Calu3 (cell line): Measurements from ENCODE around the gene TFRC. TPM values are rescaled to one million over a fixed set of nuclear protein-coding genes. Genes with fewer than 3 reads are reported as not detected.

Experiments
- BruUV-seq: library from RNA; stranded (reverse); fragments of 400-500 nt; replicated peaks from 2 replicates; lab custom pipeline; 2021; lab: Mats Ljungman, UMichigan
- CTCF ChIA-PET: fragments of 300-600 bp; sonication (Branson Sonifier 250); formaldehyde crosslinking; loops from one replicate; lab custom pipeline; 2022; ENCODE audit warnings: antibody characterized with exemption; lab: Charles Lee
- DNase-seq: peaks from one replicate; pipeline ENCODE4 v3.0.0; 2022
- H3K27ac Mint-ChIP-seq: one replicate; pipeline ENCODE4 v1.8.0; 2022; ENCODE audit warnings: mixed read lengths; ENCODE audit not compliant: unreplicated experiment
- H3K27me3 Mint-ChIP-seq: one replicate; pipeline ENCODE4 v1.8.0; 2022; ENCODE audit warnings: mixed read lengths; ENCODE audit not compliant: unreplicated experiment
- H3K36me3 Mint-ChIP-seq: one replicate; pipeline ENCODE4 v1.8.0; 2022; ENCODE audit warnings: mild to moderate bottlenecking, moderate library complexity, mixed read lengths; ENCODE audit not compliant: insufficient read depth, unreplicated experiment
- H3K4me1 Mint-ChIP-seq: one replicate; pipeline ENCODE4 v1.8.0; 2022; ENCODE audit warnings: mild to moderate bottlenecking, low read depth, mixed read lengths; ENCODE audit not compliant: unreplicated experiment
- H3K4me3 Mint-ChIP-seq: one replicate; pipeline ENCODE4 v1.8.0; 2022; ENCODE audit warnings: mild to moderate bottlenecking, low read depth, moderate library complexity, mixed read lengths; ENCODE audit not compliant: unreplicated experiment
- H3K9me3 Mint-ChIP-seq: one replicate; pipeline ENCODE4 v1.8.0; 2022; ENCODE audit warnings: low read depth, mixed read lengths; ENCODE audit not compliant: unreplicated experiment
- intact Hi-C: fragments of 100-400 bp; cut with micrococcal nuclease; formaldehyde crosslinking; loops from one replicate; pipeline ENCODE4 v1.10.0; 2022; ENCODE audit not compliant: unreplicated experiment
- total RNA-seq: library from RNA; stranded (reverse); gene quantifications from 2 replicates; pipeline ENCODE4 v1.2.3, GENCODE V29; 2022
- TF ChIP-seq, protein P1 (sequence below): fragments of 200-600 bp; IDR thresholded peaks from one replicate; pipeline ENCODE4 v1.8.0; 2022; ENCODE audit warnings: antibody characterized with exemption; ENCODE audit not compliant: unreplicated experiment

TFRC gene
- total RNA-seq, 1 experiment from 2014 or later: 457 TPM

GRCh38 chr3:196053487-196053886 lies 28.4 kb downstream of the TFRC start:
- Mint-ChIP-seq H3K4me1 (no peaks in the 10 kb centered on the region), H3K27ac (no peak overlapping the region), H3K27me3 (no peaks in the 10 kb centered on the region), H3K9me3 (no peaks in the 10 kb centered on the region), H3K36me3 (peaks cover 73% of the 10 kb centered on the region), H3K4me3 (no peak overlapping the region)
- DNase-seq: no peak
- no TSS peak for BruUV-seq
- intact Hi-C loops: no loop called here
- TF ChIP-seq, protein P1, sequence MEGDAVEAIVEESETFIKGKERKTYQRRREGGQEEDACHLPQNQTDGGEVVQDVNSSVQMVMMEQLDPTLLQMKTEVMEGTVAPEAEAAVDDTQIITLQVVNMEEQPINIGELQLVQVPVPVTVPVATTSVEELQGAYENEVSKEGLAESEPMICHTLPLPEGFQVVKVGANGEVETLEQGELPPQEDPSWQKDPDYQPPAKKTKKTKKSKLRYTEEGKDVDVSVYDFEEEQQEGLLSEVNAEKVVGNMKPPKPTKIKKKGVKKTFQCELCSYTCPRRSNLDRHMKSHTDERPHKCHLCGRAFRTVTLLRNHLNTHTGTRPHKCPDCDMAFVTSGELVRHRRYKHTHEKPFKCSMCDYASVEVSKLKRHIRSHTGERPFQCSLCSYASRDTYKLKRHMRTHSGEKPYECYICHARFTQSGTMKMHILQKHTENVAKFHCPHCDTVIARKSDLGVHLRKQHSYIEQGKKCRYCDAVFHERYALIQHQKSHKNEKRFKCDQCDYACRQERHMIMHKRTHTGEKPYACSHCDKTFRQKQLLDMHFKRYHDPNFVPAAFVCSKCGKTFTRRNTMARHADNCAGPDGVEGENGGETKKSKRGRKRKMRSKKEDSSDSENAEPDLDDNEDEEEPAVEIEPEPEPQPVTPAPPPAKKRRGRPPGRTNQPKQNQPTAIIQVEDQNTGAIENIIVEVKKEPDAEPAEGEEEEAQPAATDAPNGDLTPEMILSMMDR: no peak
- CTCF ChIA-PET: no interaction called here

- no peak for DNase-seq
- Mint-ChIP-seq H3K27me3 (no peaks in the 10 kb centered on the region), H3K27ac (no peak overlapping the region), H3K4me1 (no peaks in the 10 kb centered on the region), H3K36me3 (peaks cover 61% of the 10 kb centered on the region), H3K4me3 (no peak overlapping the region), H3K9me3 (no peaks in the 10 kb centered on the region)
- TF ChIP-seq, protein P1: no peak
- BruUV-seq: no TSS peak
- CTCF ChIA-PET: no interaction called here
- intact Hi-C loops: no loop called here
Observed at GRCh38 chr3:196051282-196052076, 30.4 kb downstream of the TFRC start.

GRCh38 chr3:196050597-196050996 lies 31.3 kb downstream of the TFRC start:
- TF ChIP-seq, protein P1: no peak
- Mint-ChIP-seq H3K9me3 (no peaks in the 10 kb centered on the region), H3K4me3 (no peak overlapping the region), H3K36me3 (peaks cover 63% of the 10 kb centered on the region), H3K27ac (no peak overlapping the region), H3K27me3 (no peaks in the 10 kb centered on the region), H3K4me1 (no peaks in the 10 kb centered on the region)
- no peak for DNase-seq
- intact Hi-C loops: no loop called here
- BruUV-seq: no TSS peak
- CTCF ChIA-PET: no interaction called here

- BruUV-seq: TSS peak; percentile 23
- DNase-seq: no peak
- CTCF ChIA-PET: no interaction called here
- no peaks in the 10 kb centered on the region for H3K4me1 Mint-ChIP-seq
- no peak overlapping the region for H3K4me3 Mint-ChIP-seq
- intact Hi-C loops: no loop called here
- no peaks in the 10 kb centered on the region for H3K27me3 Mint-ChIP-seq
- no peaks in the 10 kb centered on the region for H3K9me3 Mint-ChIP-seq
- no peak overlapping the region for H3K27ac Mint-ChIP-seq
- peaks cover 62% of the 10 kb centered on the region for H3K36me3 Mint-ChIP-seq
- TF ChIP-seq, protein P1: no peak
Observed at GRCh38 chr3:196049653-196050052, 32.2 kb downstream of the TFRC start.
